ENCODE results near the gene CALML6.

CALML6 gene

DNA sequence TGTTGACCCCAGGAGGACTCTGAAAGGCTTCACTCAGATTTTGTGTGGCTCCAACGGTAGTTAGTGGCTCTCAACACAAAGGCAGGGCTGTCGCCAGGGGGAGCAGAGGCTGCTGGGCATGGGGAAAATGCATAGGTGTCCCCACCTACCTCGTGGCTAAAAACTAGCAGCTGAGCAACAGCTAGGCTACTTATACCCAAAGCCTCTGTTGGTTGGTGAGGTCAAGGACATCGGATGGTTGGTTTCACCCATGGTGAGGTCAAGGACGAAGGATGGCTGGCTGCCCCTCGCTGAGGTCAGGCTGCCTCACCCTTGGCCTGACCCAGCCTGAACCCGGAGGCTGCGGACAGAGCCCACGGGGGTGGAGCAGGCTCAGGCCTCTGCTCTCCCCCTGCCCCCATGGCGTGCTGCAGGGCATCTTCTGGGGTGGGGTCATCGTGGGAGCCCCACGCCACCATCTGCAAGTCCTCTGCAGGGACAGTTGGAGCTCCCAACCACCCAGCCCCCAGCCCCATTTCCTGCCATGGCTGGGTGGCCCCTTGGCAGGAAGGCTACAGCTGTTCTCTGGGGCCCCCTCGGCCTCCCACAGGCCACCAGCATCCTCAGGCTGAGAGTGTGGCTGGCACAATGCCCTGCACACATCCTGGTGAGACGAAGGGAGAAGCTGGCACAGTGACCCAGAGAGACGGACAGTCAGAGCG is 15.6 kb upstream of the CALML6 start:
- H3K4me3 ChIP-seq: no peak overlapping the region
- DNase-seq (ENCODE audit: low spot score): no peak
- TF ChIP-seq, protein P1, sequence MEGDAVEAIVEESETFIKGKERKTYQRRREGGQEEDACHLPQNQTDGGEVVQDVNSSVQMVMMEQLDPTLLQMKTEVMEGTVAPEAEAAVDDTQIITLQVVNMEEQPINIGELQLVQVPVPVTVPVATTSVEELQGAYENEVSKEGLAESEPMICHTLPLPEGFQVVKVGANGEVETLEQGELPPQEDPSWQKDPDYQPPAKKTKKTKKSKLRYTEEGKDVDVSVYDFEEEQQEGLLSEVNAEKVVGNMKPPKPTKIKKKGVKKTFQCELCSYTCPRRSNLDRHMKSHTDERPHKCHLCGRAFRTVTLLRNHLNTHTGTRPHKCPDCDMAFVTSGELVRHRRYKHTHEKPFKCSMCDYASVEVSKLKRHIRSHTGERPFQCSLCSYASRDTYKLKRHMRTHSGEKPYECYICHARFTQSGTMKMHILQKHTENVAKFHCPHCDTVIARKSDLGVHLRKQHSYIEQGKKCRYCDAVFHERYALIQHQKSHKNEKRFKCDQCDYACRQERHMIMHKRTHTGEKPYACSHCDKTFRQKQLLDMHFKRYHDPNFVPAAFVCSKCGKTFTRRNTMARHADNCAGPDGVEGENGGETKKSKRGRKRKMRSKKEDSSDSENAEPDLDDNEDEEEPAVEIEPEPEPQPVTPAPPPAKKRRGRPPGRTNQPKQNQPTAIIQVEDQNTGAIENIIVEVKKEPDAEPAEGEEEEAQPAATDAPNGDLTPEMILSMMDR (IDR thresholded peaks at IDR 0.05): no peak
- H3K27ac ChIP-seq: no peak overlapping the region

GRCh38 chr1:1899967-1900327 is 15.1 kb upstream of the CALML6 start:
- H3K27ac ChIP-seq: no peak overlapping the region
- TF ChIP-seq, protein P1 (IDR thresholded peaks at IDR 0.05): no peak
- DNase-seq (ENCODE audit: low spot score): no peak
- no peak overlapping the region for H3K4me3 ChIP-seq

- TF ChIP-seq, protein P1 (IDR thresholded peaks at IDR 0.05): no peak
- no peak for DNase-seq (ENCODE audit: low spot score)
- no peak overlapping the region for H3K27ac ChIP-seq
- no peak overlapping the region for H3K4me3 ChIP-seq
These were observed 14.0 kb upstream of the CALML6 start for GRCh38 chr1:1900883-1901640.

GRCh38 chr1:1901641-1902294 is 13.3 kb upstream of the CALML6 start:
- TF ChIP-seq, protein P1 (IDR thresholded peaks at IDR 0.05): no peak
- no peak for DNase-seq (ENCODE audit: low spot score)
- no peak overlapping the region for H3K27ac ChIP-seq
- no peak overlapping the region for H3K4me3 ChIP-seq

DNA sequence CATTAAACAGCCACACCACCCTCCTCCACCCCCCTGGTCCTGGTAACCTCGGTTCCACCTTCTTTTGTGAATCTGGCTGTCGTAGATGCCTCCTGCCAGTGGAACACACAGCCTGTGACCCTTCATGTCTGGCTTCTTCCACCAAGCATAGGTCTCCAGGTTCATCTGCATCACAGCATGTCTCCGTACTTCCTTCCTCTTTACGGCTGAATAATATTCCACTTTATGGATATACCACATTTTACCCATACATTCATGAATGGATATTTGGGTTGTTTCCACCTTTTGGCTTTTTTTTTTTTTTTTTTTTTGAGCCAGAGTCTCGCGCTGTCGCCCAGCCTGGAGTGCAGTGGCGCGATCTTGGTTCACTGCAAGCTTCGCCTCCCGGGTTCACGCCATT is 11.8 kb upstream of the CALML6 start:
- TF ChIP-seq, protein P1 (IDR thresholded peaks at IDR 0.05): no peak
- Histone ChIP-seq H3K4me3 (no peak overlapping the region), H3K27ac (no peak overlapping the region)
- no peak for DNase-seq (ENCODE audit: low spot score)

DNA sequence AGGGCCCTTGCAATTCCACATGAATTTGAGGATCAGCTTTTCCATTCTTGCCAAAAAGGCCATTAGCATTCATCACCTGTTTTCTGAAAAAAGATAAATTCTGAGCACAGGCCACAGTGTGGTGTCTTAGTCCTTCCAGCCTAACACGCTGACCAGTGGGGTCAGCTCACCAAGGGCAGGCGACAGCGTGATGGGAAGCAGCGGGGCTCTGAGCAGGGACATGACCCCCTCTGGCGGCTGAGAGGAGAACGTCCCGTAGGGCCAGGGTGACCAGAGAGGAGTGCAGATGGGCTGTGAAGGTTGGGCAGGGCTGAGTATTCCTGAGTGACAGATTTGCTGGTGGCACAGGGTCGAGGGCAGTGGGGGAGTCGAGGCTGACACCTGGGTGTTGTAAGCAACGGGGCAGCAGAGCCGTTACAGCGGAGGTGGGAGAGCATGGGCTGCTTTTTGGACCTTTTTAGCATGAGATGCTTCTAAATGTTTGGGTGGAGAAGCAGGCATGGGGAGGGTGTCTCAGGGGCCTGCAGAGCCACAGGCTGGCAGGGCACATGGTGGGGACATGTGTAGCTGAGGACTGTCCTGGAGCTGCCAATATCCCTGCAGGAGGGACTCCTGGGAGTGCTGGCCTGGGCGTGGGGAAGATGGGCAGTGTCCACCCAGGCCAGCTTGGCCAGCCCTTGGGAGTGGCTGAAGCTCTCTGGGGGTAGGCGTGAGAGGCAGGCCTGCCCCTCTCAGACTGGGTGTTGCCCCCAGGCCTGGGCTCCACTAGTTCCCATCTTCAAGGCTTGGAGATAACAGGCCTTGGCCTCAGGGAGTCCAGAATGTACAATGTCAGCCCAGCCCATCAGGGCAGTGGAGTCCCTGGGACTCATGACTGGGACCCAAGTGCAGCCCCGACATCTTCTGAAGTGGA is 8.6 kb upstream of the CALML6 start:
- Histone ChIP-seq H3K4me3 (no peak overlapping the region), H3K27ac (peak overlapping the region in 1 of 2 donors; percentile 0)
- TF ChIP-seq, protein P1 (IDR thresholded peaks at IDR 0.05): peak; percentile 79
- peak; percentile 86 for DNase-seq (ENCODE audit: low spot score)
